ENCODE measurements around the gene PRPF31.

Gene PRPF31

GRCh38 chr19:54105796-54106195, 9.8 kb upstream of the PRPF31 start:
- no peak overlapping the region for H3K27ac ChIP-seq
- no peak overlapping the region for H3K4me3 ChIP-seq

GRCh38 chr19:54106716-54107115, 8.8 kb upstream of the PRPF31 start:
- Histone ChIP-seq H3K4me3 (no peak overlapping the region), H3K27ac (no peak overlapping the region)

GRCh38 chr19:54107876-54108490, 7.6 kb upstream of the PRPF31 start:
- Histone ChIP-seq H3K4me3 (no peak overlapping the region), H3K27ac (no peak overlapping the region)

- no peak overlapping the region for H3K4me3 ChIP-seq
- no peak overlapping the region for H3K27ac ChIP-seq
Measured at GRCh38 chr19:54108496-54108895, 7.1 kb upstream of the PRPF31 start.

- Histone ChIP-seq H3K4me3 (no peak overlapping the region), H3K27ac (no peak overlapping the region)
Measured at GRCh38 chr19:54109651-54110050, 5.9 kb upstream of the PRPF31 start.

- H3K4me3 ChIP-seq, result peak overlapping the region; percentile 66 to 95 (median 89)
- H3K27ac ChIP-seq, result peak overlapping the region in 19 of 21 experiments; percentile 71 to 99 (median 92)
Measured at GRCh38 chr19:54114340-54115108, 1.0 kb upstream of the PRPF31 start.

GRCh38 chr19:54121259-54121658, 5.7 kb downstream of the PRPF31 start:
- Histone ChIP-seq H3K4me3 (no peak overlapping the region), H3K27ac (no peak overlapping the region)

- Histone ChIP-seq H3K4me3 (no peak overlapping the region), H3K27ac (no peak overlapping the region)
Measured at GRCh38 chr19:54123682-54124081, 8.1 kb downstream of the PRPF31 start.

GRCh38 chr19:54124393-54124792, 8.8 kb downstream of the PRPF31 start:
- Histone ChIP-seq H3K4me3 (no peak overlapping the region), H3K27ac (no peak overlapping the region)

GRCh38 chr19:54125713-54126112, 10.2 kb downstream of the PRPF31 start:
- no peak overlapping the region for H3K27ac ChIP-seq
- H3K4me3 ChIP-seq, result no peak overlapping the region

- H3K27ac ChIP-seq, result no peak overlapping the region
- H3K4me3 ChIP-seq, result no peak overlapping the region
Measured at GRCh38 chr19:54127688-54128440, 12.3 kb downstream of the PRPF31 start.

- Histone ChIP-seq H3K27ac (no peak overlapping the region), H3K4me3 (no peak overlapping the region)
Measured at GRCh38 chr19:54128441-54128725, 12.8 kb downstream of the PRPF31 start.

GRCh38 chr19:54128796-54129616, 13.5 kb downstream of the PRPF31 start:
- Histone ChIP-seq H3K4me3 (no peak overlapping the region), H3K27ac (no peak overlapping the region)

GRCh38 chr19:54129617-54129996, 14.1 kb downstream of the PRPF31 start:
- no peak overlapping the region for H3K27ac ChIP-seq

GRCh38 chr19:54133312-54133956, 17.9 kb downstream of the PRPF31 start:
- no peak overlapping the region for H3K4me3 ChIP-seq
- H3K27ac ChIP-seq, result no peak overlapping the region

More at GRCh38 chr19:54129617-54129996, 14.1 kb downstream of the PRPF31 start:
- no peak overlapping the region for H3K4me3 ChIP-seq

GRCh38 chr19:54133957-54134590, 18.5 kb downstream of the PRPF31 start:
- H3K27ac ChIP-seq, result peak overlapping the region in 3 of 21 experiments; percentile 14 to 34 (median 31)
- no peak overlapping the region for H3K4me3 ChIP-seq

GRCh38 chr19:54136086-54136863, 20.7 kb downstream of the PRPF31 start:
- peak overlapping the region in 12 of 21 experiments; percentile 20 to 100 (median 60) for H3K27ac ChIP-seq
- H3K4me3 ChIP-seq, result peak overlapping the region; percentile 18 to 45 (median 35)
